HL-60 (cell line): ENCODE measurements around the gene ZNF511.

Experiments
- DNase-seq, 2 experiments: peaks; one replicate each; pipeline ENCODE4 v3.0.0-alpha.2; 2010 to 2020; ENCODE audit warnings: low read depth in 1 of 2, low spot score in 1 of 2
- H3K27ac ChIP-seq: fragments of 250-450 bp; sonication (Bioruptor Pico); replicated peaks from 2 replicates; pipeline ENCODE4 v1.5.1; 2020; ENCODE audit warnings: mild to moderate bottlenecking, moderate library complexity
- H3K27me3 ChIP-seq: fragments of 250-450 bp; sonication (Bioruptor Pico); 2 replicates; pipeline ENCODE4 v1.5.1; 2021; ENCODE audit warnings: mild to moderate bottlenecking, moderate library complexity; ENCODE audit not compliant: insufficient read depth, poor library complexity, severe bottlenecking
- H3K4me3 ChIP-seq: replicated peaks from 2 replicates; pipeline ENCODE4 v1.5.1; 2011; ENCODE audit warnings: mild to moderate bottlenecking, control low read depth, low read length; ENCODE audit not compliant: insufficient read depth
- CTCF ChIP-seq: IDR thresholded peaks from one replicate; pipeline ENCODE4 v1.5.1; 2011; ENCODE audit warnings: low read length, control low read depth, inconsistent platforms; ENCODE audit not compliant: insufficient read depth
- GABPA ChIP-seq: IDR thresholded peaks from 2 replicates; pipeline ENCODE4 v1.6.1; 2012; ENCODE audit warnings: low read depth
- POLR2AphosphoS5 ChIP-seq: IDR thresholded peaks from 2 replicates; pipeline ENCODE4 v1.6.1; 2012; ENCODE audit warnings: low read depth
- REST ChIP-seq: IDR thresholded peaks from 2 replicates; pipeline ENCODE4 v1.6.1; 2012; ENCODE audit warnings: low read depth; ENCODE audit not compliant: insufficient replicate concordance
- SPI1 ChIP-seq: IDR thresholded peaks from 2 replicates; pipeline ENCODE4 v1.6.1; 2012; ENCODE audit warnings: low read depth, mild to moderate bottlenecking, borderline replicate concordance

Gene ZNF511

GRCh38 chr10:133351408-133352318 lies 42.9 kb downstream of the ZNF511 start:
- TF ChIP-seq POLR2AphosphoS5 (no peak), REST (no peak), SPI1 (no peak), GABPA (no peak), CTCF (no peak)
- no peak overlapping the region for H3K27ac ChIP-seq
- peaks cover 5% of the 10 kb centered on the region for H3K27me3 ChIP-seq
- no peak for DNase-seq
- no peak overlapping the region for H3K4me3 ChIP-seq

GRCh38 chr10:133353202-133353959 lies 44.7 kb downstream of the ZNF511 start:
- H3K27me3 ChIP-seq, result peaks cover 5% of the 10 kb centered on the region
- TF ChIP-seq GABPA (no peak), POLR2AphosphoS5 (no peak; the same call in 1 of the 2 replicates), SPI1 (no peak), REST (no peak)
- no peak overlapping the region for H3K4me3 ChIP-seq
- no peak overlapping the region for H3K27ac ChIP-seq
- no peak for DNase-seq

- TF ChIP-seq GABPA (no peak), POLR2AphosphoS5 (no peak), CTCF (no peak), SPI1 (no peak), REST (no peak)
- no peak for DNase-seq
- Histone ChIP-seq H3K27me3 (peaks cover 5% of the 10 kb centered on the region), H3K4me3 (no peak overlapping the region), H3K27ac (no peak overlapping the region)
These were observed 45.4 kb downstream of the ZNF511 start for GRCh38 chr10:133353988-133354605.
